Astrocyte (in vitro differentiated cells and primary cell): ENCODE data around the gene APRT. TPM values are rescaled to one million over a fixed set of nuclear protein-coding genes. Genes with fewer than 3 reads are reported as not detected.

Source experiments
- DNase-seq: peaks from one replicate; pipeline ENCODE4 v3.0.0-alpha.2; 2010; ENCODE audit warnings: low read depth
- FAIRE-seq: peaks from 2 replicates; lab custom pipeline; 2011; peaks lifted over from hg19 to GRCh38; lab: Jason Lieb, UNC
- H2AFZ ChIP-seq: 2 replicates; pipeline ENCODE4 v1.6.0; 2012; ENCODE audit warnings: low read depth, low read length, inconsistent platforms
- H3K27ac ChIP-seq: 2 replicates; pipeline ENCODE4 v1.5.1; 2011; ENCODE audit warnings: low read depth, low read length, inconsistent platforms
- H3K27me3 ChIP-seq: 2 replicates; pipeline ENCODE4 v1.6.0; 2011; ENCODE audit warnings: low read length, inconsistent platforms; ENCODE audit not compliant: insufficient read depth
- H3K36me3 ChIP-seq: 2 replicates; pipeline ENCODE4 v1.5.1; 2011; ENCODE audit warnings: low read length, inconsistent platforms; ENCODE audit not compliant: insufficient read depth
- H3K4me1 ChIP-seq: 2 replicates; pipeline ENCODE4 v1.5.1; 2011; ENCODE audit warnings: low read length, inconsistent platforms; ENCODE audit not compliant: insufficient read depth
- H3K4me2 ChIP-seq: 2 replicates; pipeline ENCODE4 v1.6.0; 2012; ENCODE audit warnings: low read length, inconsistent platforms
- H3K4me3 ChIP-seq: 2 replicates; pipeline ENCODE4 v1.5.1; 2011; ENCODE audit warnings: low read depth, mild to moderate bottlenecking, low read length, inconsistent platforms; ENCODE audit not compliant: insufficient read depth
- H3K79me2 ChIP-seq: 2 replicates; pipeline ENCODE4 v1.6.0; 2012; ENCODE audit warnings: mild to moderate bottlenecking, low read length, inconsistent platforms; ENCODE audit not compliant: insufficient read depth
- H3K9ac ChIP-seq: 2 replicates; pipeline ENCODE4 v1.6.0; 2012; ENCODE audit warnings: mild to moderate bottlenecking, low read length, inconsistent platforms
- H3K9me3 ChIP-seq: 2 replicates; pipeline ENCODE4 v1.5.1; 2012; ENCODE audit warnings: low read depth, mild to moderate bottlenecking, low read length, inconsistent platforms; ENCODE audit not compliant: insufficient read depth
- H4K20me1 ChIP-seq: 2 replicates; pipeline ENCODE4 v1.6.0; 2012; ENCODE audit warnings: low read length, inconsistent platforms; ENCODE audit not compliant: insufficient read depth
- H3K27ac Mint-ChIP-seq: one replicate; pipeline ENCODE4 v1.8.0; 2021; ENCODE audit warnings: mild to moderate bottlenecking, mixed read lengths; ENCODE audit not compliant: unreplicated experiment
- H3K27me3 Mint-ChIP-seq: one replicate; pipeline ENCODE4 v1.8.0; 2021; ENCODE audit warnings: low read depth, mixed read lengths; ENCODE audit not compliant: unreplicated experiment
- H3K36me3 Mint-ChIP-seq: one replicate; pipeline ENCODE4 v1.8.0; 2021; ENCODE audit warnings: low read depth, mixed read lengths; ENCODE audit not compliant: unreplicated experiment
- H3K4me1 Mint-ChIP-seq: one replicate; pipeline ENCODE4 v1.8.0; 2021; ENCODE audit warnings: low read depth, mixed read lengths; ENCODE audit not compliant: unreplicated experiment
- H3K4me3 Mint-ChIP-seq: one replicate; pipeline ENCODE4 v1.8.0; 2021; ENCODE audit warnings: mild to moderate bottlenecking, moderate library complexity, mixed read lengths; ENCODE audit not compliant: unreplicated experiment
- H3K9me3 Mint-ChIP-seq: one replicate; pipeline ENCODE4 v1.8.0; 2021; ENCODE audit warnings: mild to moderate bottlenecking, mixed read lengths; ENCODE audit not compliant: unreplicated experiment
- EZH2 ChIP-seq: IDR thresholded peaks from 2 replicates; pipeline ENCODE4 v1.6.1; 2012; ENCODE audit warnings: mild to moderate bottlenecking, low read length, inconsistent platforms; ENCODE audit not compliant: insufficient read depth
- total RNA-seq: library from RNA; stranded (reverse); gene quantifications from 2 replicates; pipeline ENCODE4 v1.2.1, GENCODE V29; 2021
- TF ChIP-seq, protein P1 (sequence below): IDR thresholded peaks from 2 replicates; pipeline ENCODE4 v1.5.1; 2011; ENCODE audit warnings: low read depth, mild to moderate bottlenecking, inconsistent platforms, low read length, moderate library complexity; ENCODE audit not compliant: insufficient read depth

APRT gene
- total RNA-seq, 1 donor from 2014 or later = 132 TPM

DNA sequence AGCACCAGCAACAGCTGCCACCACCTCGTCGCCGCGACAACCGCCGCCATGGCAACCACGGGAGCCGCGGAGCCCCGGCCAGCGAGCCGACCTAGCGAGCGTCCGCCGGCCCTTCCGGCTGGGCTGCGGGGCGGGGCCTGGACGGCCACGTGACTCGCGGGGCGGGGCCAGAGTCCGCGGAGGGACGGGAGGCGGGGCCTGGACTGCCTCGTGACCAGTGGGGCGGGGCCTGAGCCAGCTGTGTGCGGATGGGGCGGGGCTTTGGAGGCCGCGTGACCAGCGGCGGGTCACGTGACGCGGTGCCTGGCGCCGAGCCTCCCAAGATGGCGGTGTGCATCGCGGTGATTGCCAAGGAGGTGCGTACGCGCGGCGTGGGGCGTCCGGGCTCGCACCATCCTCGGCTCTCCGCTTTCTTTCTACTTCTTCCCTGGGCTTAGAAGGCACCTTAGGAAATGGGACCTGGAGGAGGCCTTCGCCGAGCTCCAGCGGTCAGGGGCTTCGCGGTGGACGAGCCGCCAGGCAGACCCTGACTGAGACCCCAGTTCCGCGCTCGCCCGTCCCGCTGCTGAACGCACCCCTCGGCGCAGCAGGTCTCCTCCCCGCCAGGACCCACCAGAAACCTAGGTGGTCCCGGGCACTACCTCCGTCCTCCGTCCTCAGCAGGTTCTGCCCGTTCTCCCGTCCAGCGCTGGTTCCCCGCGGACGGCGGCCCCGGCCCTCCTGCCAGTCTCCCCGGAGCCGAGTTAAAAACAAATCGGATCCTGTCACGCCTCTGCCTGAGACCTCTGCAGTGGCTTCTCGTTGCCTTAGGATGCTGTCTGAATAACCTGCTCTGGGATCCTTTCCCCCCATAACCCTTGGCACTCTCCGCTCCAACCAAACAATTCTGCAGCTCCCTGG lies 45.4 kb upstream of the APRT start, which contains the start of the genes GALNS and TRAPPC2L:
Gene GALNS (minus strand): TSS at position 120 of the 900 bp plus-strand sequence. CDS start 70 bp downstream, at position 50.
Gene TRAPPC2L (plus strand): TSS at position 300 of the 900 bp plus-strand sequence. CDS start 24 bp downstream, at position 324.
- Histone ChIP-seq H3K27me3 (no peaks in the 10 kb centered on the region), H3K79me2 (peaks cover 34% of the 10 kb centered on the region), H4K20me1 (peaks cover 42% of the 10 kb centered on the region), H3K4me2 (peak within 1 kb of the TSS; percentile 99), H3K4me1 (peaks cover 12% of the 10 kb centered on the region), H3K4me3 (peak within 1 kb of the TSS; percentile 91), H3K36me3 (peaks cover 6% of the 10 kb centered on the region), H2AFZ (peak within 1 kb of the TSS; percentile 88), H3K27ac (peak within 1 kb of the TSS; percentile 88), H3K9me3 (no peaks in the 10 kb centered on the region), H3K9ac (peak within 1 kb of the TSS; percentile 94)
- H3K4me3 Mint-ChIP-seq = peak within 1 kb of the TSS; percentile 100
- H3K27me3 Mint-ChIP-seq = no peaks in the 10 kb centered on the region
- H3K9me3 Mint-ChIP-seq = peaks cover 2% of the 10 kb centered on the region
- H3K4me1 Mint-ChIP-seq = peaks cover 6% of the 10 kb centered on the region
- peak; percentile 73 for FAIRE-seq
- peak within 1 kb of the TSS; percentile 100 for H3K27ac Mint-ChIP-seq
- TF ChIP-seq EZH2 = no peak
- TF ChIP-seq, protein P1, sequence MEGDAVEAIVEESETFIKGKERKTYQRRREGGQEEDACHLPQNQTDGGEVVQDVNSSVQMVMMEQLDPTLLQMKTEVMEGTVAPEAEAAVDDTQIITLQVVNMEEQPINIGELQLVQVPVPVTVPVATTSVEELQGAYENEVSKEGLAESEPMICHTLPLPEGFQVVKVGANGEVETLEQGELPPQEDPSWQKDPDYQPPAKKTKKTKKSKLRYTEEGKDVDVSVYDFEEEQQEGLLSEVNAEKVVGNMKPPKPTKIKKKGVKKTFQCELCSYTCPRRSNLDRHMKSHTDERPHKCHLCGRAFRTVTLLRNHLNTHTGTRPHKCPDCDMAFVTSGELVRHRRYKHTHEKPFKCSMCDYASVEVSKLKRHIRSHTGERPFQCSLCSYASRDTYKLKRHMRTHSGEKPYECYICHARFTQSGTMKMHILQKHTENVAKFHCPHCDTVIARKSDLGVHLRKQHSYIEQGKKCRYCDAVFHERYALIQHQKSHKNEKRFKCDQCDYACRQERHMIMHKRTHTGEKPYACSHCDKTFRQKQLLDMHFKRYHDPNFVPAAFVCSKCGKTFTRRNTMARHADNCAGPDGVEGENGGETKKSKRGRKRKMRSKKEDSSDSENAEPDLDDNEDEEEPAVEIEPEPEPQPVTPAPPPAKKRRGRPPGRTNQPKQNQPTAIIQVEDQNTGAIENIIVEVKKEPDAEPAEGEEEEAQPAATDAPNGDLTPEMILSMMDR = no peak
- DNase-seq = peak; percentile 64
- peaks cover 9% of the 10 kb centered on the region for H3K36me3 Mint-ChIP-seq

DNA sequence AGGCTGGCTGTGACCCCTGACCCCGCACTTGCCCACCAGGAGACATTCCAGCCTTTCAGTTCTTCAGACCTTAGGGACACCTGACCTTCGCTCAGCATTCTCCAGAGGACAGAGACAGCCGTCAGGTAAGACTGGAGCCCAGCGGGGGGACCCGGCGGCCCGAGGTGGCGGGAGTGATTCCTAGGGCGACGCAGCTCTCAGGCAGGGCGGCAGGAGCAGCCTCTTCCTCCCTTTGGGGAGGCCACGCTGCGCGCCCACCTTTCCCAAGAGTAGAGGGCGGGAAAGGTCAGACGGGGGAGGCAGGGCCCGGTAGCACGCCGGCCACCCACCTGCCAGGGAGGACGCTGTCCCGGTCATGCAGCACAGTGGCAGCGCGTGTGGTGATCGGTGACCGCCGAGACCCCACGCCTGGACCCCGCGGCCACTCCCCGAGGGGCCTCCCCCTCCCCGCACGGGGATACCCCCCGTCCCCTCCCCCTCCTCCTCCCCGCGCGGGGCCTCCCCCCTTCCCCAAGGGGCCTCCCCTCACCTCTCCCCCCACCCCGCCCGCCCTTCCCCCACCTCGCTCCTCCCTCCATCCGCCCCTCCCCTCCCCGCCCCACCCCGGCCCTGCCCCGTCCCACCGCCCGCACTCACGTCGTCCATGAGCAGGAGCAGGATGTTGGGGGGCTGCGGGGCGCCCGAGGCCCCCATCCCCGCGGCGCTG lies 44.5 kb upstream of the APRT start:
- H3K9me3 ChIP-seq = no peaks in the 10 kb centered on the region
- H3K4me3 Mint-ChIP-seq = peak overlapping the region; percentile 82
- H3K36me3 ChIP-seq = peaks cover 6% of the 10 kb centered on the region
- peaks cover 16% of the 10 kb centered on the region for H3K36me3 Mint-ChIP-seq
- peak overlapping the region; percentile 69 for H2AFZ ChIP-seq
- TF ChIP-seq EZH2 = no peak
- TF ChIP-seq, protein P1 = no peak
- peak overlapping the region; percentile 91 for H3K4me3 ChIP-seq
- H3K9me3 Mint-ChIP-seq = peaks cover 2% of the 10 kb centered on the region
- H3K4me1 Mint-ChIP-seq = peaks cover 6% of the 10 kb centered on the region
- peaks cover 42% of the 10 kb centered on the region for H4K20me1 ChIP-seq
- no peaks in the 10 kb centered on the region for H3K27me3 ChIP-seq
- peaks cover 34% of the 10 kb centered on the region for H3K79me2 ChIP-seq
- peaks cover 12% of the 10 kb centered on the region for H3K4me1 ChIP-seq
- H3K9ac ChIP-seq = peak overlapping the region; percentile 94
- DNase-seq (no peak), FAIRE-seq (no peak)
- no peaks in the 10 kb centered on the region for H3K27me3 Mint-ChIP-seq
- peak overlapping the region; percentile 88 for H3K4me2 ChIP-seq
- peak overlapping the region; percentile 60 for H3K27ac ChIP-seq
- H3K27ac Mint-ChIP-seq = no peak overlapping the region
